Measurements from ENCODE around the gene PRKCH. TPM values are rescaled to one million over a fixed set of nuclear protein-coding genes. Genes with fewer than 3 reads are reported as not detected.
"Not testable (repeated sequence)": the region's sequence is repeated elsewhere in the genome, so short reads cannot be mapped to it uniquely, and the experiment has no call there.

PRKCH gene
- total RNA-seq, 1 donor from 2014 or later, result 147 TPM

DNA sequence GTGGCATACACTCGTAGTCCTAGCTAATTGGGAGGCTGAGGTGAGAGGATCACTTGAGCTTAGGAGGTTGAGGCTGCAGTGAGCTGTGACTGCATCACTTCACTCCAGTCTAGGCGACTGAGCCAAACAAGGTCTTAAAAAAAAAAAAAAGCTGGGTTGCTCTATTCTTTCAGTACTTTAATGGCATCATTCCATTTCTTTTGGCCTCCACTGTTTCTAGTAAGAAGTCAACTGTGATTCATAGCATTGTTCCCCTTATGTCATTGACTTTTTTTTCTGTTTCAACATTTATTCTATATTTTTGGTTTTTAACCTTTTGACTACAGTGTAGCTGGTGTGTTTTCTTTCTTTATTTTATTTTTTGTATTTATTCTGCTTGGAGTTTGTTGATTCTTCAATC, 16.7 kb upstream of the PRKCH start:
- no peak for DNase-seq (ENCODE audit: extremely low read depth, low read depth, low spot score)

DNA sequence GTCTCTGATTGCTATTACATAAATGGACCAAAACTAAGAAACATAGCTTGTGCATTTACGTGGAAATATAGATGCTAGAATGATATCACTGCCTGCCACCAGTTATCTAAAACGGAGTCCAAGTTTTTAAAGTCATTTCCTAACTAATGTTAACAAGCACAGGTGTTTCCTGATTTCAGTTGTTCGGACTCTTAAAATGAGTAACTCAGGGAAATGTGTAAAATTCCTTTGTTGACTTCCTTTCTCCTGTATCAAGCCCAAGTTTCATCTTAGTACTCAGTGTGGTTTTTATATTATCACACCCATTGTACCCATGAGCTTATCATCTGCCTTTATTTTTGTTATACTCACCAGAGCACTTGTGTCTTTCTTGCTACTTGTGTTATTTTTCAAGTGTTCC, 13.2 kb upstream of the PRKCH start:
- peak; percentile 91 for DNase-seq (ENCODE audit: extremely low read depth, low read depth, low spot score)

DNA sequence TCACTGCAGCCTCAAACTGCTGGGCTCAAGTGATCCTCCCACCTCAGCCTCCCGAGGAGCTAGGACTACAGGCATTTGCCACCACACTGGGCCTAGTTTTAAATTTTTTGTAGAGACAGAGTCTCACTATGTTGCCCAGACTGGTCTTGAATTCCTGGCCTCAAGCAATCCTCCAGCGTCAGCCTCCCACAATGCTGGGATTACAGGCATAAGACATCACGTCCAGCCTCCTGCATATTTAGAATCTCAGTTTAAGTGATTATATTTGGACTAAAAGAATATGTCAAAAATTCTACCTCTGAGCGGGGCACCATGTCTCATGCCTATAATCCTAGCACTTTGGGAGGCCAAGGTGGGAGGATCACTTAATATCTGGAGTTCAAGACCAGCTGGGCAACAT, 12.7 kb upstream of the PRKCH start:
- not testable (repeated sequence) for DNase-seq (ENCODE audit: extremely low read depth, low read depth, low spot score)

DNA sequence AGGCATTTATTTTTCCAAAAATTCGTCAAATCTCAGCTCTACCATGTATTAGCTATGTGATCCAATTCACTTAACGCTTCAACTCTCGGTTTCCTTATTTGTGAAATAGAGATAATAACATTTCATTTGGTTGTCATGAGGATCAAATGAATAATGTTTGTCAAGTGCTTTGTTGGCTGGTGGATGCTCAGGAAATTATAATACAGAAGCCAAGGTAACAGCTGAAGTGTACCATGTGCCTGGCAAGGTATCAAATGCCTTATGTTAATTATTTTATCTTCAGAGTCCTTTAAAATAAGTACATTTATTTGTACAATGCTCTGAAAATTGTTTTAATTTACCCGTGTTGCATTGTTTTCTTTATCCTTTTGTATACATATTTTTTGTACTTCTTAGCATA, 6.1 kb upstream of the PRKCH start:
- DNase-seq (ENCODE audit: extremely low read depth, low read depth, low spot score), result no peak

DNA sequence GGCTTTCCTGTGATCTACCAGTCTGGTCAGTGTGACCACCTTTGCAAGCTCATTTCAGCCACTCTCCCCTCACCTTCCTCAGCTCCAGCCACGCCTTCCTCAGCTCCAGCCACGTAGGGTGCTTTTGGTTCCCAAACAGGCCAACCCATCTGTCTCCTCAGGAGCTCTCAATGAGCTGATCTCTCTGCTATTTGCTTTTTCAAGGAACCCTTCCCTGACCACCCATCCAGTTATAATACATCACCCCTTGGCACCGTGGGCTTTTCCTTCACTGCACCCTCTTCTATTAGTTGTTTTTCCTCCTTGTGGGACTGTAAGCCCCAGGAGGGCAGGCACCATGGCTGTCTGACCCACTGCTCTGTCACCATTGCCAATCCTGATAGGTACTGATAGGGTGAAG, 2.3 kb upstream of the PRKCH start:
- DNase-seq (ENCODE audit: extremely low read depth, low read depth, low spot score), result no peak

DNA sequence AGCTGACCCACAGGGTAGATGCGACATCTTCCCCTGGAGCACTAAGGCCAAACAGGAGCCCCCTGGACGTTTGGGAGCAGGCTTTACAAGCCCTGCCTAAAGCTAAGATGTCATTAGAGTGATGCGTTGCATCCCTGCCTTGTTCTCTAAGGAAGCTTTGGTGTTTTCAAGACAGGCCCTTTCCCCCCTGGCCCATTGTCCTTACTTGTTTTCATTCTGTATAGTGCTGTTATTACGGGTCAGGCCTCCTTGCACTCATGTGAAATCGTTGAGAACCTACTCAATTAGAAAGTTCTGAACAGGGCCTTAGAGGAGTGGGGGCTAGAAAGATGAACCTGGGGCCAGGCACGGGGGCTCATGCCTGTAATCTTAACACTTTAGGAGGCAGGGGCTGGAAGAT, 1.7 kb upstream of the PRKCH start:
- DNase-seq (ENCODE audit: extremely low read depth, low read depth, low spot score), result no peak

DNA sequence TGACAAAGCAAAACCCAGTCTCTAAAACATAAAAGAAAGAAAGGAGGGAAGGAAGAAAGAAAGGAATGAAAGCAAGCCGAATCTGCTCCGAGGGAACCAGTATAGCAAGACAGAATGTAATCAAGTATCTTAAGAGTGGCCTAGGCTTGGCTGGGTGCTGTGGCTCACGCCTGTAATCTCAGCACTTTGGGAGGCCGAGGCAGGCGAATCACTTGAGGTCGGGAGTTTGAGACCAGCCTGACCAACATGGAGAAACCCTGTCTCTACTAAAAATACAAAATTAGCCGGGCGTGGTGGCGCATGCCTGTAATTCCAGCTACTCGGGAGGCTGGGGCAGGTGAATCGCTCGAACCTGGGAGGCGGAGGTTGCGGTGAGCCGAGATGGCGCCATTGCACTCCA, 1.2 kb upstream of the PRKCH start:
- DNase-seq (ENCODE audit: extremely low read depth, low read depth, low spot score), result not testable (repeated sequence)

DNA sequence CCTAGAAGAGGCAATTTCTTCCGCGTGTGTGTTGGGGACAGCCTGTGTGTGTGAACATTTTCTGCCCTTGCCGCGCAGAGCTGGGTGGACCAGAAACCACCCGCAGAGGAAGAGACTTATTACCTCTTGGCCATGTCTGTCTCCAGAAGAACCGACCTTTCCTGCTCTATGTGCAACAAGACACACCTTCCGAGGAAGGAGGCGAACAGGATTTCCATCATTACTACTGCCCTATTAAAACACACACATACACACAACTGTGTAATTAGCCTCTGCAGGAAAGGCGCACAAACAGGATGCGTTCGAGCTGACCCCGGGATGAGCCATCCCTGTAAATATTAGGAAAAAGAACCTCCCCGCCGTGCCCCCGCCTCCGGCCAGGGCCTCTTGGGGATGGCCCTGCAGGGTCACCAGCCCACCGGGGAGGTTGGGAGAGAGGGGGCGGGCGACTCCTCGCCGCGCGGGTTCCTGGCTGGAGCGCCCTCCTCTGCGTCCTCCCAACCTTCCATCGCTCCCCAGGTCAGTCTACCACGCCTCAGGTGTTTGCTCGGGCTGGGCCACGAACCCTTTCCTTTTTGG, 484 bp upstream of the PRKCH start:
- DNase-seq (ENCODE audit: extremely low read depth, low read depth, low spot score), result no peak

DNA sequence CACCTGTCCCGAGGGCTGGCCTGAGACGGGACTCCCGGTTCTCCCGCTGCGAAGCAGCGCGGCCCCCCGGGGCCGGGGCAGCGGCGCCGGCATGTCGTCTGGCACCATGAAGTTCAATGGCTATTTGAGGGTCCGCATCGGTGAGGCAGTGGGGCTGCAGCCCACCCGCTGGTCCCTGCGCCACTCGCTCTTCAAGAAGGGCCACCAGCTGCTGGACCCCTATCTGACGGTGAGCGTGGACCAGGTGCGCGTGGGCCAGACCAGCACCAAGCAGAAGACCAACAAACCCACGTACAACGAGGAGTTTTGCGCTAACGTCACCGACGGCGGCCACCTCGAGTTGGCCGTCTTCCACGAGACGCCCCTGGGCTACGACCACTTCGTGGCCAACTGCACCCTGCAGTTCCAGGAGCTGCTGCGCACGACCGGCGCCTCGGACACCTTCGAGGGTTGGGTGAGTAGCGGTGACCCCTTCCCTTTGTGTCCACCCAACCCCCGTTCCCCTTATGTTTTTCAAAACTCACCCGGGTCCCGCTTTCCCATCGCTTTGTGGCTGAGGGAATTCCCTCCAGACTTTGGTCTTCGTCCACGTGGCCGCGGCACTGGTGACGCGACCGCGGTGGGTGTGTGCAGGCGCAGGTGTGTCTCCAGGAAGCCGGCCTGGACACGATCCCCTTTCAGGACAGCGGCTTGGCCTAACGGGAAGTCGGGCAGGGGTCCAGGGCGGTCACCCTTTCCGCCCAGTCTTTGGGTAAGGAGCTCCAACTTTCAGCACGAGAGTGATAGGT, 826 bp downstream of the PRKCH start:
- no peak for DNase-seq (ENCODE audit: extremely low read depth, low read depth, low spot score)

DNA sequence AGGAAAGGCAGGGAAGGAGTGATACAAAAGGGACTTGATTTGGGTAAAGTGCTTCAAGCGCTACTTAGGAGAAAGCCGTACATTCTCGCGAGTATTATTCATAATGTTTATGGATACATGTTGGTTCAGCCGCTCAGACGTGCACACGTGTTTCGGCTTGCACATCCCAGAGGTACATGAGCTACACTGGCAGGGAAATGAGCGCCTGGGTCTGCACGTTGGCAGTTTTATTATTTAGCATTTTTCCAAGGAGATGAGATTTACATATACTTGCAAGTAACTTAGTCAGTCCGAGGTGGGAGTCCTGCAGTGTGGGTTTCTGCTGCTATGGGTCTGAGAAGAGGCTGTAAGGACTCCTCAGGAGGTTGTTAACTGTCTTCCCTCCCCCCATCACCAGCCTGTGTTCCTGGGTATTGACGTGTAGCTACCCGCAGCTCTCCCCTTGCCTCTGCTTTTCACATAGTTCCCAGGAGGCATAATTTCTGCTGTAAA, 1.5 kb downstream of the PRKCH start:
- DNase-seq (ENCODE audit: extremely low read depth, low read depth, low spot score), result no peak

DNA sequence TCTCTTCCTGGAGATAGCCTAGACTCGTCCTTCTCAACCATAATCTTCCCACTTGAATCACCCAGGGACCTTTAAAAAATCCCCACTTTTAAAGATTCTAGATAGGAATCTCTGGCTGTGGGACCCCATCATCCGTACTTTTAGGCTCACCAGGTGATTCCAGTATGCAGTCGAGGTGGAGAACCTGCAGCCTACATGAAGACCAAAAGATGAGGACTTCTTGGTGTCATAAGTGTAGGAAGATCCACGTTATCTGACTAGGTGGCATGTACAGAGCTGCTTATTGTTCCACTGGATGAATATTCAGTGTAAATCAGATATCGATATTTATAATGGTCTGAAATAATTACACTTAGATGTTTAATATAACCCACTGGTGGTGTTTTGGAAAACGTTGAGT, 2.6 kb downstream of the PRKCH start:
- DNase-seq (ENCODE audit: extremely low read depth, low read depth, low spot score), result no peak

DNA sequence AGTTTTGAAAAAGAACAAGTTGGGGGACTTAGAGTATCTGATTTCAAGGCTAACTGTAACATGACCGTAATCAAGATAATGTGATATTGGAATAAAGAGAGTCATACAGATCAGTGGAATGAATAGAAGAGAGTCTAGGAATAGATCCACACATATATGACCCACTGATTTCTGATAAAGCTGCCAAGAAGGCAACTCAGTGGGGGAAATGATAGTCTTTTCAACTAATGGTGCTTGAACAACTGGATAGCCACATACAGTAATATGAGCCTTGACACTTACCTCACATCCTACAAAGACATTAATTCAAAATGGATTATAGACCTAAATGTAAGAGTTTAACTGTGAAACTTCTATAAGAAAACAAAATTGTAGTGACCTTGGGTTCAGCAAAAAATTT, 3.8 kb downstream of the PRKCH start:
- DNase-seq (ENCODE audit: extremely low read depth, low read depth, low spot score), result no peak

DNA sequence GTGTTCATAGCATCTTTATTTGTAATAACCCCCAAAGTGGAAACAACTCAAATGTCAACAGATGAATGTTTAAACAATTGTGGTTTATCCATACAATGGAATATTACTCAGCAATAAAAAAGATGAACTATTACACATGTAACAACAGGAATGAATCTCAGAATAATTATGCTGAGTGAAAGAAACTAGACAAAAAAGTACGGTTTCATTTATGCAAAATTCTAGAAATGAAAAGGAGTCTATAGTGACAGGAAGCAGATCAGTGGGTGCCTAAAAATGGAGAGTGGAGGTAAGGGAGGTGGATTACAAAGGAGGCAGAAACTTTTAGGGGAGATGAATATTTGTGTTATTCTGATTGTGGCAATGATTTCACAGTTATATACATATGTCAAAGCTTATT, 4.8 kb downstream of the PRKCH start:
- DNase-seq (ENCODE audit: extremely low read depth, low read depth, low spot score), result no peak

DNA sequence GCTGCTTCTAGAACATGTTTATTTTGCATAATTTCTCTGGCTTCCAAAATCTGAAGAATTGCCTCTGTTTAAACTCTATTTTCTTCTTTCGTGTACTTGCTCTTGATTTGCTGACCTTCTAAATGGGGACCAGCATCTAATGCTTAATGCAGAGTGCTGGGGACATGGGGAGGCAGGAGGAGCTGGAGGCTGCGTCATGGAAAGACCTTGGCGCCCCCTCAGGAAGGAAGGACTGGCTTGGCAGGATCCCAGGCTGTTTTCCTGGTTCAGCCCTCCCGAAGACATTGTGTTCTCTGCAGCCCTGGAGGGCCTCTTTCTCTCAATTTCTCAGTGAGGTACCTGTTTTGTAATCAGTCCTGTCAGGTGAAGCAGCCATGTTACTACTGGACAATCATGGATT, 5.5 kb downstream of the PRKCH start:
- DNase-seq (ENCODE audit: extremely low read depth, low read depth, low spot score), result peak; percentile 84

DNA sequence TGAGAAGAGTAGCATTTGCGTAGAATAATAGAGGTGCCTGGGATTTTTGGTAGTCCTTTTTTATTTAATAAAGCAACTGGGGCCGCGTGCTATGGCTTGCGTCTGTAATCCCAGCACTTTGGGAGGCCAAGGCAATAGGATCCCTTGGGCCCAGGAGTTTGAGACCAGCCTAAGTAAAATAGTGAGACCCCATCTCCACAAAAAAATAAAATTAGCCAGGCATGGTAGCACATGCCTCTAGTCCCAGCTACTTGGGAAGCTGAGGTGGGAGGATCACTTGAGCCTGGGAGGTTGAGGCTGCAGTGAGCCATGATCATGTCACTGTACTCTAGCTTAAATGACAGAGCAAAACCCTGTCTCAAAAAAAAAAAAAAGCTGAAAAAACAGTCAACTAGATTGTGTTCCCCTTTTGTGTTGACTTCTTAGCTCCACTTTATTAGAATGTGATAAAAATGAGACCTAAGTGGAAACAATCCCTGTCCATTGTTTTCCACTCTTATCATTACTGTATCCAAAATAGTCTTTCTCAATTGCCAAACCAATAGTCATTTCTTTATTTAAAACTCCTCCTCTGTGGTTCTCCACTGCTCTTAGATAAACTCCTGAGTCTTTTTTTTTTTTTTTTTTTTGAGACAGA, 7.4 kb downstream of the PRKCH start:
- DNase-seq (ENCODE audit: extremely low read depth, low read depth, low spot score), result no peak

DNA sequence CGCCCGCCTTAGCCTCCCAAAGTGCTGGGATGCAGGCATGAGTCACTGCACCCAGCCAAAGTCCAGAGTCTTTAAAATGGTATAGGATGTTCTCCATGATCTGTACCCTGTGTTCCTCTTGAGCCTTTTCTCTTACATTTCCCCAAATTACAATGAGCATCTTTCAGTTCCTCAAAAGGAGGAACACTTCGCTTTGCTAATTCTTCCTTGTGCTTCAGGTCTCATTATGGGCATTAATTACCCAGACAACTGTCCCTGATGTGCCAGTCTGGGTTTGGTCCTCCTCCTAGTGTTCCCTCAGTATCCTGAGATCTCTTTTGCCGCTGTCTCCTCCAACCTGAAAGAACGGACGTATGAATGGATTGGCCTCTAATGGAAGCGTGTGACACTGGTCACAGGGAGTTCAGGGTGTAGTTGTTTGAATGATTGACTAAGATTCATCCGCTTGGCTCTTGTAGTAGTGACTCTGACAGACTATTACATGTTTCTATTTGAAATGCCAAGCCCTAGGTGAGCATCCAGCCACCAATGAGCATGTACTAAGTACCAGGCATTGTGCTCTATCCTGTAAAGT, 8.2 kb downstream of the PRKCH start:
- DNase-seq (ENCODE audit: extremely low read depth, low read depth, low spot score), result no peak

DNA sequence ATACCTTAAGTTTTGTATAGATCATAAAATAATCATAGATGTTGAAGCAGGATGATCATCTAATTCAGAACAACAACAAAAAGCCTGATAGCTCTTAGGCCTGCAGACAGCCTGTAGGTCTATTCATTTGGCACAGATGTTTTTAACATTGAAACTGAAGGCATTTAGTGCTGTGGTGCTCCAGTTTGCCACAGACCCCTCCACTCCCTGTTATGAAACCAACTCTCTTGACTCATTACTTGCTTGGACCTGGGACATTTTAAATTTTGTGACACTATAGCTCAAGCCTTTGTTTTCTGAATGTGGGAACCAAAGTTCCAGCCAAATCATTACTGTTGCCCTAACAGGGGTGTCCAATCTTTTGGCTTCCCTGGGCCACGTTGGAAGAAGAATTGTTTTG, 9.1 kb downstream of the PRKCH start:
- DNase-seq (ENCODE audit: extremely low read depth, low read depth, low spot score), result no peak

DNA sequence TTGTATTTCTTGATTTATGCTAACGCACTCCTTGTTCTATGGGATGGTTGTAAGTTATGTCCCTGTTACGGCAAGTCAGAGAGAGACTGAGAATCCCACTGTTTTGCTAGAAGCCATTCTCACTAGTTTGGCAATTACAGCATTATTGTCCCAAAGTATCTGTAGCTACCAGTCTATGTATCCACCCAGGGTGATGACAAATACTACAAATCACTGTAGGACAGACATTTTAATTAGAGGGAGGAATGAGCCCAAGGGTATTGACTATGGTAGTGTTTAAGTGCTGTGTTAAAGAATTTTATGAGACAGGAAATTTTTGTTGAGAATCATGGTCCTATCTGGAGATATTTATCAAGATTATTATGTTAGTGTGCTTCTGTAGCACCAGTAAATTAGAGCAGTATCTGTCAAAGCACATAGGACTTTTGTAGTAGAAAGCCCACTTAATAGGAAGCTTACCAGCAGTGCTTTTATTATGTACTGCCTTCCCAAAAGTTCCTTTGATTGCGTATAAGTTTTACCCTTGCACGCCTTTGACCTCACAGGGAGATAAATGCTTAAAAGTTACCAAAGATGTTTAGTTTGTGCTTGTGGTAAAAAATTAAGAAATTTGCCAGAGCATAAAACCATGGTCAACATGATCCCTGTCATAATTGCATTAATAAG, 10.7 kb downstream of the PRKCH start:
- no peak for DNase-seq (ENCODE audit: extremely low read depth, low read depth, low spot score)

DNA sequence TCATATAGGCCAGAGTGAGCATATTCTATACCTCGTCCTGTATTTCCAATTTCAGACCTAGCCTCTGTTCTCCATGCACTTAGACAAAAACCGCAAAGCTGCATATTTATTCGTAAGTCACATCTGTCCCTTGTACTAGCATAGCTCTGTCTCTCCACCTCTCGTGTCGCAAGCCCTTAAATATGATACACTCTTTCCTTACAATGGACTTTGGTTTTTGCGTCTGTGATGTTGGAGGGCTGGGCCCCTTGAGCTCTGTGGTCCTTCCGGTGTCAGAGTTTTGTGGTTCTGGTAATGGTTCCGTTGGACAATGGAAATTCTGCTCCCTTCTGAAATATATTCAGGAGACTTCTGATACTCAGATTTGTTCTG, 11.3 kb downstream of the PRKCH start:
- no peak for DNase-seq (ENCODE audit: extremely low read depth, low read depth, low spot score)

DNA sequence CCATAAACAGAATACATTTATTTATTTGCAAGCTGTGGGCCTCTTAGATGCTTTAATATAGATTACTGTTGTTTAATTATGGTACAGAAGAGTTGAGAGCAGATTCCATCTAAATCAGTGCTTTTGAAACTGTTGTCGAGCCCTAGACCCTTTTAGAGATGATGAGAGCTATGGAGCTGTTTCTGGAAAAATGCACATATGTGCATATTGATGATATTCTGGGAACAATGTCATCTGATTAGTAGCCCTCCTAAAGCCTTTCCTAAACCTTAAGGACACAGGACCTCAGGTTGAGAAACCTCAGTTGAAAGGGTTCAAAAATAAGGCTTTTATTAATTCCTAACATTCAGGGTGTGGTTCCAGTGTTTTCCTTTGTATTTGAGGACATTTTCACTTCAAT, 11.7 kb downstream of the PRKCH start:
- DNase-seq (ENCODE audit: extremely low read depth, low read depth, low spot score), result no peak

DNA sequence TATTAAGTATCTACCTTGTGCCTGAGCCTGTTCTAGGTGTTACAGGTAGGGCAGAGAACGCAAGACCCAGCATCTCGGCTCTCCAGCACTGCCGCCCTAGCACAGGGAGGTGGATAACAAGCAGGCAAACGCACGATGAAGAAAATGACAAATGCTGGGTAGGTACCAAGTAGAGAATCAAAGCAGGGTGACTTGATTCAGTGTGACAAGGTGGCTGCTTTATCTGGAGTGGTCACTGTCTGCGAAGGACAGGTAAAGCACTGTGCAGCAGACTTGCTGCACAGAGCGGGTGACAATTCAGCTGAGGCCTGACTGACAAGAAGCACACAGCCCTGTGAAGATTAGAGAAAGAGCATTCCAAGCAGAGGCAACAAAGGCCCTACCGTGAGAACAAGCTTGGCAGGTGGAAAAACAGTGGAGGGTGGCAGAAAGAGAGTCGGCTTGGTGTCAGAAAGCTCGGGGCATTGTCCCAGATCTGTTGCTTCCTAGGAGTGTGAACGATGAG, 12.9 kb downstream of the PRKCH start:
- DNase-seq (ENCODE audit: extremely low read depth, low read depth, low spot score), result no peak
